Left kidney (tissue), 2 donors: ENCODE data around the gene MKRN2. TPM values are rescaled to one million over a fixed set of nuclear protein-coding genes. Genes with fewer than 3 reads are reported as not detected.

Experiments
- DNase-seq: peaks from one replicate; pipeline ENCODE4 v3.0.0-alpha.2; 2013
- polyA plus RNA-seq: library from polyadenylated mRNA; unstranded; fragments of 120-200 nt; gene quantifications from one replicate; pipeline ENCODE4 v1.2.1, GENCODE V29; 2013; ENCODE audit not compliant: insufficient read length

Gene MKRN2
- polyA plus RNA-seq, 1 donor: 52.3 TPM

GRCh38 chr3:12549971-12550760, 6.7 kb upstream of the MKRN2 start:
- DNase-seq: no peak

- peak; percentile 35 for DNase-seq
Measured at GRCh38 chr3:12553921-12554391, 2.9 kb upstream of the MKRN2 start.

- no peak for DNase-seq
Measured at GRCh38 chr3:12556314-12556689, 585 bp upstream of the MKRN2 start.

- DNase-seq: no peak
Measured at GRCh38 chr3:12557473-12558100, 700 bp downstream of the MKRN2 start.

GRCh38 chr3:12558706-12559105, 1.8 kb downstream of the MKRN2 start:
- DNase-seq: no peak

- DNase-seq: no peak
Measured at GRCh38 chr3:12559520-12559919, 2.6 kb downstream of the MKRN2 start.

- no peak for DNase-seq
Measured at GRCh38 chr3:12560505-12561190, 3.8 kb downstream of the MKRN2 start.

GRCh38 chr3:12561397-12561796, 4.5 kb downstream of the MKRN2 start:
- no peak for DNase-seq

- no peak for DNase-seq
Measured at GRCh38 chr3:12562451-12562850, 5.6 kb downstream of the MKRN2 start.

- DNase-seq: no peak
Measured at GRCh38 chr3:12566976-12567375, 10.1 kb downstream of the MKRN2 start.

- DNase-seq: no peak
Measured at GRCh38 chr3:12568747-12569146, 11.9 kb downstream of the MKRN2 start.

GRCh38 chr3:12569836-12570235, 12.9 kb downstream of the MKRN2 start:
- DNase-seq: no peak

- DNase-seq: no peak
Measured at GRCh38 chr3:12571986-12572385, 15.1 kb downstream of the MKRN2 start.

GRCh38 chr3:12574131-12574530, 17.2 kb downstream of the MKRN2 start:
- no peak for DNase-seq

GRCh38 chr3:12574661-12575060, 17.8 kb downstream of the MKRN2 start:
- DNase-seq: no peak

- no peak for DNase-seq
Measured at GRCh38 chr3:12577379-12577778, 20.5 kb downstream of the MKRN2 start.

- no peak for DNase-seq
Measured at GRCh38 chr3:12578742-12579141, 21.9 kb downstream of the MKRN2 start.

- no peak for DNase-seq
Measured at GRCh38 chr3:12579456-12579855, 22.6 kb downstream of the MKRN2 start.

- no peak for DNase-seq
Measured at GRCh38 chr3:12579905-12580304, 23.0 kb downstream of the MKRN2 start.

GRCh38 chr3:12582730-12583129, 25.8 kb downstream of the MKRN2 start:
- no peak for DNase-seq

GRCh38 chr3:12583280-12583679, 26.4 kb downstream of the MKRN2 start:
- no peak for DNase-seq

GRCh38 chr3:12584083-12584482, 27.2 kb downstream of the MKRN2 start:
- DNase-seq: no peak

- no peak for DNase-seq
Measured at GRCh38 chr3:12585181-12585580, 28.3 kb downstream of the MKRN2 start.
